Measurements from ENCODE around the gene DNMT3L. TPM values are rescaled to one million over a fixed set of nuclear protein-coding genes. Genes with fewer than 3 reads are reported as not detected.

The DNMT3L gene
- total RNA-seq, 1 donor from 2014 or later = not detected

- H3K27me3 ChIP-seq (ENCODE audit: low read depth) = peaks cover 17% of the 10 kb centered on the region
- no peaks in the 10 kb centered on the region for H3K4me1 ChIP-seq
- no peak overlapping the region for H3K4me3 ChIP-seq
- H3K9me3 ChIP-seq (replicated peaks) = peaks cover 17% of the 10 kb centered on the region
- no peak overlapping the region for H3K27ac ChIP-seq (replicated peaks)
- intact Hi-C loops (cut with micrococcal nuclease) = no loop called here
- no peak for TF ChIP-seq CTCF (IDR thresholded peaks at IDR 0.05; ENCODE audit: borderline replicate concordance)
- DNase-seq = no peak
- no peaks in the 10 kb centered on the region for H3K36me3 ChIP-seq
Observed at GRCh38 chr21:44262338-44263056, 800 bp upstream of the DNMT3L start.

GRCh38 chr21:44260791-44261631 lies 686 bp downstream of the DNMT3L start:
- Histone ChIP-seq H3K36me3 (no peaks in the 10 kb centered on the region), H3K9me3 (replicated peaks) (peaks cover 17% of the 10 kb centered on the region), H3K4me3 (no peak overlapping the region), H3K27me3 (ENCODE audit: low read depth) (peaks cover 17% of the 10 kb centered on the region), H3K27ac (replicated peaks) (no peak overlapping the region), H3K4me1 (no peaks in the 10 kb centered on the region)
- intact Hi-C loops (cut with micrococcal nuclease) = no loop called here
- TF ChIP-seq CTCF (IDR thresholded peaks at IDR 0.05; ENCODE audit: borderline replicate concordance) = no peak
- DNase-seq = no peak

GRCh38 chr21:44260066-44260465 lies 1.6 kb downstream of the DNMT3L start:
- intact Hi-C loops (cut with micrococcal nuclease) = no loop called here
- Histone ChIP-seq H3K4me3 (no peak overlapping the region), H3K4me1 (no peaks in the 10 kb centered on the region), H3K36me3 (no peaks in the 10 kb centered on the region), H3K27me3 (ENCODE audit: low read depth) (peaks cover 20% of the 10 kb centered on the region), H3K27ac (replicated peaks) (no peak overlapping the region), H3K9me3 (replicated peaks) (peaks cover 17% of the 10 kb centered on the region)
- no peak for TF ChIP-seq CTCF (IDR thresholded peaks at IDR 0.05; ENCODE audit: borderline replicate concordance)
- DNase-seq = no peak

- Histone ChIP-seq H3K4me1 (no peaks in the 10 kb centered on the region), H3K27ac (replicated peaks) (no peak overlapping the region), H3K9me3 (replicated peaks) (peaks cover 17% of the 10 kb centered on the region), H3K4me3 (no peak overlapping the region), H3K27me3 (ENCODE audit: low read depth) (peaks cover 21% of the 10 kb centered on the region), H3K36me3 (no peaks in the 10 kb centered on the region)
- intact Hi-C loops (cut with micrococcal nuclease) = no loop called here
- no peak for DNase-seq
- no peak for TF ChIP-seq CTCF (IDR thresholded peaks at IDR 0.05; ENCODE audit: borderline replicate concordance)
Observed at GRCh38 chr21:44259082-44259705, 2.5 kb downstream of the DNMT3L start.

GRCh38 chr21:44258056-44258725 lies 3.5 kb downstream of the DNMT3L start:
- intact Hi-C loops (cut with micrococcal nuclease) = no loop called here
- H3K27ac ChIP-seq (replicated peaks) = no peak overlapping the region
- no peak for DNase-seq
- H3K9me3 ChIP-seq (replicated peaks) = peaks cover 17% of the 10 kb centered on the region
- peaks cover 16% of the 10 kb centered on the region for H3K27me3 ChIP-seq (ENCODE audit: low read depth)
- no peak for TF ChIP-seq CTCF (IDR thresholded peaks at IDR 0.05; ENCODE audit: borderline replicate concordance)
- H3K36me3 ChIP-seq = no peaks in the 10 kb centered on the region
- no peak overlapping the region for H3K4me3 ChIP-seq
- H3K4me1 ChIP-seq = no peaks in the 10 kb centered on the region
